ENCODE data around the gene SPTBN1.

The SPTBN1 gene

GRCh38 chr2:54455563-54456361, at the start of gene SPTBN1:
TSS of gene SPTBN1 (plus strand) at chr2:54456327. CDS start at chr2:54526419, 70,092 bp downstream.
- DNase-seq (ENCODE audit: low read depth in 4 of 4, low spot score in 1 of 4): peak in 1 of 4 experiments; percentile 13

- no peak for DNase-seq (ENCODE audit: low read depth in 4 of 4, low spot score in 1 of 4)
Observed at GRCh38 chr2:54407693-54408092, 48.4 kb upstream of the SPTBN1 start.

- no peak for DNase-seq (ENCODE audit: low read depth in 4 of 4, low spot score in 1 of 4)
Observed at GRCh38 chr2:54408288-54408687, 47.8 kb upstream of the SPTBN1 start.

- DNase-seq (ENCODE audit: low read depth in 4 of 4, low spot score in 1 of 4): no peak
Observed at GRCh38 chr2:54409752-54410151, 46.4 kb upstream of the SPTBN1 start.

- DNase-seq (ENCODE audit: low read depth in 4 of 4, low spot score in 1 of 4): no peak
Observed at GRCh38 chr2:54411801-54412354, 44.2 kb upstream of the SPTBN1 start.

GRCh38 chr2:54416166-54416813, 39.8 kb upstream of the SPTBN1 start:
- no peak for DNase-seq (ENCODE audit: low read depth in 4 of 4, low spot score in 1 of 4)

GRCh38 chr2:54416938-54417337, 39.2 kb upstream of the SPTBN1 start:
- DNase-seq (ENCODE audit: low read depth in 4 of 4, low spot score in 1 of 4): no peak

GRCh38 chr2:54417577-54417976, 38.5 kb upstream of the SPTBN1 start:
- DNase-seq (ENCODE audit: low read depth in 4 of 4, low spot score in 1 of 4): no peak

- DNase-seq (ENCODE audit: low read depth in 4 of 4, low spot score in 1 of 4): no peak
Observed at GRCh38 chr2:54419388-54419787, 36.7 kb upstream of the SPTBN1 start.

GRCh38 chr2:54419855-54420523, 36.1 kb upstream of the SPTBN1 start:
- DNase-seq (ENCODE audit: low read depth in 4 of 4, low spot score in 1 of 4): no peak

- DNase-seq (ENCODE audit: low read depth in 4 of 4, low spot score in 1 of 4): no peak
Observed at GRCh38 chr2:54420524-54421172, 35.5 kb upstream of the SPTBN1 start.

- DNase-seq (ENCODE audit: low read depth in 4 of 4, low spot score in 1 of 4): peak in 1 of 4 experiments; percentile 6
Observed at GRCh38 chr2:54422072-54422581, 34.0 kb upstream of the SPTBN1 start.

- DNase-seq (ENCODE audit: low read depth in 4 of 4, low spot score in 1 of 4): no peak
Observed at GRCh38 chr2:54423213-54423612, 32.9 kb upstream of the SPTBN1 start.

GRCh38 chr2:54424555-54425163, 31.5 kb upstream of the SPTBN1 start:
- no peak for DNase-seq (ENCODE audit: low read depth in 4 of 4, low spot score in 1 of 4)

GRCh38 chr2:54428108-54428831, 27.9 kb upstream of the SPTBN1 start:
- DNase-seq (ENCODE audit: low read depth in 4 of 4, low spot score in 1 of 4): no peak

GRCh38 chr2:54429054-54429453, 27.1 kb upstream of the SPTBN1 start:
- DNase-seq (ENCODE audit: low read depth in 4 of 4, low spot score in 1 of 4): no peak

- DNase-seq (ENCODE audit: low read depth in 4 of 4, low spot score in 1 of 4): no peak
Observed at GRCh38 chr2:54429811-54430551, 26.1 kb upstream of the SPTBN1 start.

- no peak for DNase-seq (ENCODE audit: low read depth in 4 of 4, low spot score in 1 of 4)
Observed at GRCh38 chr2:54430649-54431048, 25.5 kb upstream of the SPTBN1 start.

All from stimulated activated CD4-positive, alpha-beta T cell treated with anti-CD3 and anti-CD28 coated beads, Interleukin-1b, Interleukin-23, amount 100 ng/mL, for 24 hours (primary cell).